ENCODE data around the gene AHI1. TPM values are rescaled to one million over a fixed set of nuclear protein-coding genes. Genes with fewer than 3 reads are reported as not detected.
"Not testable (repeated sequence)": the region's sequence is repeated elsewhere in the genome, so short reads cannot be mapped to it uniquely, and the experiment has no call there.

The AHI1 gene
- total RNA-seq, 2 donors from 2014 or later = 32.0 to 41.2 TPM

GRCh38 chr6:135257631-135258405 is 239.7 kb downstream of the AHI1 start:
- no peak for DNase-seq (ENCODE audit: low spot score)
- intact Hi-C loops (cut with DNase I) = no loop called here

GRCh38 chr6:135256866-135257265 is 240.7 kb downstream of the AHI1 start:
- DNase-seq (ENCODE audit: low spot score) = no peak
- intact Hi-C loops (cut with DNase I) = no loop called here

- intact Hi-C loops (cut with DNase I) = loop anchor here in 1 of 2 donors (1.0 kb wide), 1 partner anchor 10 kb away; no protein-coding TSS in a partner anchor
- no peak for DNase-seq (ENCODE audit: low spot score)
Observed at GRCh38 chr6:135254471-135254870, 243.1 kb downstream of the AHI1 start.

- intact Hi-C loops (cut with DNase I) = no loop called here
- no peak for DNase-seq (ENCODE audit: low spot score)
Observed at GRCh38 chr6:135251498-135252441, 245.8 kb downstream of the AHI1 start.

GRCh38 chr6:135250751-135251497 is 246.6 kb downstream of the AHI1 start:
- no peak for DNase-seq (ENCODE audit: low spot score)
- intact Hi-C loops (cut with DNase I) = no loop called here

GRCh38 chr6:135250234-135250633 is 247.3 kb downstream of the AHI1 start:
- intact Hi-C loops (cut with DNase I) = no loop called here
- no peak for DNase-seq (ENCODE audit: low spot score)

GRCh38 chr6:135246412-135247012 is 251.0 kb downstream of the AHI1 start:
- intact Hi-C loops (cut with DNase I); DNase-seq (ENCODE audit: low spot score): not testable (repeated sequence)

GRCh38 chr6:135244805-135245204 is 252.7 kb downstream of the AHI1 start:
- no peak for DNase-seq (ENCODE audit: low spot score)
- intact Hi-C loops (cut with DNase I) = loop anchor here in 1 of 2 donors (1.0 kb wide), 1 partner anchor 9 kb away; no protein-coding TSS in a partner anchor

- no peak for DNase-seq (ENCODE audit: low spot score)
- intact Hi-C loops (cut with DNase I) = loop anchor here in 1 of 2 donors (1.0 kb wide), 1 partner anchor 10 kb away; no protein-coding TSS in a partner anchor
Observed at GRCh38 chr6:135243871-135244796, 253.4 kb downstream of the AHI1 start.

- intact Hi-C loops (cut with DNase I) = no loop called here
- no peak for DNase-seq (ENCODE audit: low spot score)
Observed at GRCh38 chr6:135240711-135241110, 256.8 kb downstream of the AHI1 start.

- no peak for DNase-seq (ENCODE audit: low spot score)
- intact Hi-C loops (cut with DNase I) = loop anchor here in 1 of 2 donors (5.0 kb wide), 1 partner anchor 1899 kb away; no protein-coding TSS in a partner anchor
Observed at GRCh38 chr6:135236732-135237131, 260.8 kb downstream of the AHI1 start.

GRCh38 chr6:135236319-135236718 is 261.2 kb downstream of the AHI1 start:
- no peak for DNase-seq (ENCODE audit: low spot score)
- intact Hi-C loops (cut with DNase I) = loop anchor here in 1 of 2 donors (5.0 kb wide), 1 partner anchor 1899 kb away; no protein-coding TSS in a partner anchor

GRCh38 chr6:135235716-135236115 is 261.8 kb downstream of the AHI1 start:
- no peak for DNase-seq (ENCODE audit: low spot score)
- intact Hi-C loops (cut with DNase I) = loop anchor here in 1 of 2 donors (5.0 kb wide), 1 partner anchor 1898 kb away; no protein-coding TSS in a partner anchor

GRCh38 chr6:135234492-135234780 is 263.1 kb downstream of the AHI1 start:
- intact Hi-C loops (cut with DNase I) = no loop called here
- no peak for DNase-seq (ENCODE audit: low spot score)

GRCh38 chr6:135233686-135234491 is 263.7 kb downstream of the AHI1 start:
- DNase-seq (ENCODE audit: low spot score) = no peak
- intact Hi-C loops (cut with DNase I) = no loop called here

All from posterior vena cava (tissue), 2 donors.